GM18519 (cell line): Measurements from ENCODE around the gene TBXAS1.

ENCODE experiments used
- ATAC-seq: cut with Tn5 transposase; IDR thresholded peaks from one replicate; pipeline ENCODE4 v1.9.1; 2021; ENCODE audit warnings: mild to moderate bottlenecking, moderate library complexity; ENCODE audit not compliant: unreplicated experiment, low FRiP score

TBXAS1 gene

DNA sequence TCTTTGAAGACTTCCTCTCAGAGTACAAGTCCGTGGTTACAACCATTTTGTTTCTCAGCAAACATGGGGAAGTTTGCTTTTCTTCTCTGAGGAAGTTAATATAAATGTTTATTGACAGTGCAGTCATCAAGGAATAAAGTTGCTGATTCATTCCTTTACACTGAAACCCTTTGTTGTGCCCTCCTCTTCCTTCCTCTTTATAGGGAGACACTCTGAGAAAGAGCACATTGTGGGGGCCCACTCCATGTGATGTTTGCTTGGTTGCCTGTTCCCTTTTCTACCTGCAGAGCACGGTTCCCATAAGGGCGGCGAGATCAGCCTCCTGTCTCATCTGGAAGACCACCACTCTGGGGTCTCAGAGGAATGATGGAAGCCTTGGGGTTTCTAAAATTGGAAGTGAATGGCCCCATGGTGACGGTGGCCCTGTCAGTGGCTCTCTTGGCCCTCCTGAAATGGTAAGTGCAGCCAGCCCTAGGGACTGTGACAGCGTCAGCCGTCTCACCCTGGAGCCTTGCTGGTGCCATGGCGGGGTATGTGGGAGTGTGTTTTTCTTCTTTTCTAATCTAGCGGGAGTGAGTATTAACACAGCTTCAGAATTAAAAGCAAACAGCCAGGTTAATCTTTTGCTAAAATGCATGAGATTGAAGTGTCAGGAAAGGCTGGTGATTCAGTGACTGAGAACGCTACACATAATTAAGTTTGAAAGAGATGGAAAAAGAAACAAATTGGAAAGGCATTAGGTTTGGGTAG is at the start of gene TBXAS1:
Gene TBXAS1, plus strand, starts transcription at position 240 of the 750 bp plus-strand sequence. Its CDS starts 127 bp downstream, at position 367.
- ATAC-seq = no peak

DNA sequence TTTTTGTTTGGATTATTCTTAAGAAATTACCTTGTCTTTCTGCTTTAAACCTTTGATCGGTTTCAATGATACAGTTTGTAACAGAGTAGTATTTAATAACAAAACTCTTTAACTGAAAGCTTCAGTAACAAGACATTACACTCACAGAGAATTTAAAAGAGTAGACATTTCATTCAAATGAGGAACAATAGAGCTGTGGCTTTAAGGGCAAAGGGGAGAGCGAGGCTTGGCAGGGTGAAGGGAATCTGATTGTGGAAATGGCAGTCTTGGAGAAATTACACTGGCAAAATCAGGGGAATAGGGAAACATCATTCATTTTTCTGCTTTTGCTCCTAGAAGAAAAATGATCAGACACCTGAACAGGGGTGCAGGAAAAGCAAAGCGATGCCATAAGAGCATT is 46.1 kb upstream of the TBXAS1 start:
- ATAC-seq = no peak

GRCh38 chr7:139783647-139784385 is 45.2 kb upstream of the TBXAS1 start:
- ATAC-seq = no peak

GRCh38 chr7:139784648-139785047 is 44.4 kb upstream of the TBXAS1 start:
- no peak for ATAC-seq

- ATAC-seq = no peak
Observed at GRCh38 chr7:139791316-139791715, 37.7 kb upstream of the TBXAS1 start.

DNA sequence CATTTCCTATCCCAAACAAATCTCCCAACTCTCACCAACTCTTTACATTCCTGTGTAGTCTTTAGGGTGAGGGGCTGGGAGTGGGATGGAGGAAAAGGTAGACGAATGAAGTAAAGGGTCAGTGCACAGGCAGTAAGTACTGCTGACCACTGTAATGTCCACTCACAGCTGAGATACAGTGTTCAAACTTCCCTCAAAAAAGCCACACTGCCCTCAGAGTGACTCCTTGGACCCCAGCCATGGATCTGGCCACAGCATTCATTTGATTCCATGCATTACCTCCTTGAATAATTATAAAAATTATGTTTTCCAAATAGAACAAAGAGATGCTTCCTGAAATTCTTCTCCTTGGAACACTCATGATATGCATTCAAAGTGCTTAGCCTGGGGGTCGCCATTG is 31.5 kb upstream of the TBXAS1 start:
- ATAC-seq = no peak

DNA sequence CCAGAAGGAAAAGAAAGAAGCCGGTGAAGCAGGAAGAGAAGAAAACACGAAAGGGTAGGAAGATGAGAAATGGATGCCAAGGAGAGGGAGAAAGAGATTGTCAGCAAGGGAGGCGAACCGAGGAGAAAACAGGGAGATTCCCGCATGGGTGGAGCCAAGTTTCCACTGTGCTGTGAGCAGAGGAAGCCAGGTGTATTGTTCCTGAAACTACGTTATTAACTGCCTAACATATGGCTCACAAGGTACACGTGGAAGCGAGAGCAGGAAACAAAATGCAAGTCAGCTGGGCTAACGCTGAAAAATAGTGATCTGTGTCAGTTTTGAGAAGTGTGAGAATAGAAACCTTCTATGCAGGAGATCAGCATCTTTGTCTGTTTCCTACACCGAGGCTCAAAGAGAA is 30.8 kb upstream of the TBXAS1 start:
- no peak for ATAC-seq

DNA sequence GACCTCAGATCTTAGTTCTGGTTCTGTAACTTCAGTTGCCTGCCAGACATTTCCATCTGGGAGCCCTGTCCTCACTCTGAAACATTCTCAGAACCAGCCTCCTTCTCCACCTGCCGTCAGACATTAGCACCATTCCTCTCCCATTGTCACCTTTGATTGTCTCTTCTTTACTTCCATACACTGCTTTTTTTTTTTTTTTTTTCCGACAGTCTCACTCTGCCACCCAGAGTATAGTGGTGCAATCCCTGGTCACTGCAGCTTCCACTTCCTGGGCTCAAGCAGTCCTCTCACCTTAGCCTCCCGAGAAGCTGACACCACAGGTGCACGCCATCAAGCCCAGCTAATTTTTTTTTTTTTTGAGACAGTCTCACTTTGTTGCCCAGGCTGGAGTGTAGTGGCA is 30.2 kb upstream of the TBXAS1 start:
- ATAC-seq = no peak

- no peak for ATAC-seq
Observed at GRCh38 chr7:139799586-139799985, 29.5 kb upstream of the TBXAS1 start.

DNA sequence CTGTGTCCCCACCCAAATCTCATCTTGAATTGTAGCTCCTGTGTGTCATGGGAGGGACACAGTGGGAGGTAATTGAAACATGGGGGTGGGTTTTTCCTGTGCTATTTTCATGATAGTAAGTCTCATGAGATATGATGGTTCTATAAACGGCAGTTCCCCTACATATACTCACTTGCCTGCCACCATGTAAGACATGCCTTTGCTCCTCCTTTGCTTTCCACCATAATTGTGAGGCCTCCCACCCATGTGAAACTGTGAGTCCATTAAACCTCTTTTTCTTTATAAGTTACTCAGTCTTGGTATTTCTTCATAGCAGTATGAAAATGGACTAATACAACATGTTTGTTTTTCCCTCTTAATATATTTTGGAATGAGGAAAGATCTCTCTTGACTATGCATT is 24.5 kb upstream of the TBXAS1 start:
- ATAC-seq = no peak

- no peak for ATAC-seq
Observed at GRCh38 chr7:139807009-139807408, 22.1 kb upstream of the TBXAS1 start.

- ATAC-seq = no peak
Observed at GRCh38 chr7:139808427-139808826, 20.6 kb upstream of the TBXAS1 start.

DNA sequence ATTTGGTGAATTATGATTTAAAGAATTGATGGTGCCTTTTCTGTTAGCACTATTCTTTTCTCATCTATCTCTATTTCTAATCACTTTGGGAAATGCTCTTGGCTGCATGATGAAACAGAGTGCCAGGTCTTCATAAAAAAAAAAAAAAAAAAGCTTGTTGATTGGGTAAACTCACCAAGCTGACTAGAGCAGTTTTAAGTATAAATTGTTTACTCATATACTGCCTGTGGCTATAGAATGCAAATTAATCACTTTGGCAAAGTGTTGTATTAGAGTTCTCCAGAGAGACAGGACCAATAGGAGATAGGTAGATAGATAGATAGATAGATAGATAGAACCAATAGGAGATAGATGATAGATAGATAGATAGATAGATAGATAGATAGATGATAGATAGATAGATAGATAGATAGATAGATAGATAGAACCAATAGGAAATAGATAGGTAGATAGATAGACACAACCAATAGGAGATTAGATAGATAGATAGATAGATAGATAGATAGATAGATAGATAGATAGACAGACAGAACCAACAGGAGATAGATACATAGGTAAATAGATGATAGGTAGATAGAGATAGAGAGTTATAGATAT is 20.1 kb upstream of the TBXAS1 start:
- no peak for ATAC-seq

DNA sequence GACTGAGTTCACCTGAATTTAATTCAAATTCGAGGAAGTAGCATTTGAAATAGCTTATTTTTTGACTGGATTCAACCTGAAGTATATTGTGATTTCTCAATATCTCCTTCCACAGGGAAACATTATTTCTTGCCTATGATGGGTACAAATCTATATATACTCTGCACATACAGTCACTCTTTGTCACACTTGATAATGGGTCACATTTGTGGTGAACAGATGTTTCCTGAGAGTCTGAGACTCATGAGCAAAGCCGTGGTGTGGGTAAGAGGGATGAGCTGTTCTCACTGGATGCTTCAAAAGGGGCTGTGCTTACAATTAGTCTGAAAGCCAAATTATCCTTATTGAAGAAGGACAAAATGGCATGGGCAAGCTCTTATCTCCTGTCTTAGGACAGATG is 18.0 kb upstream of the TBXAS1 start:
- ATAC-seq = no peak

DNA sequence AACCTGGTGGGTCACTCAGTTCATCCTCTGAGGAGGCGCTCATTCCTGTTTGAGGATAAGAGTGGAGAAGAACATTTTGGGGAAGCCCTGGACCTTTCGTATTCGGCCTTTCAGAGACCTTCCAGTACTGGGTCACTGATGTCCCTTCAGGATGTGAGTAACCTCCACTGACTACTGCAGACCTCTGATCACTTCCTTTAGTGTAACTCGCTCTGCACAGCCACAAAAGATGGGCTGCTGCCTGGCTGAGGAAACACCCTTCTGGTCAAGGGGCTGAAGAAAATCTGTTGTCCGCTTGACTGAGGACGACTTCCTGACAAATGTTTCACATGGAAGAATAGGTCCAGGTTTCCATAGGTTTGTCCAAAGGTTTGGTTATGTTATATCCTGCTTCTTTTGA is 15.9 kb upstream of the TBXAS1 start:
- no peak for ATAC-seq

DNA sequence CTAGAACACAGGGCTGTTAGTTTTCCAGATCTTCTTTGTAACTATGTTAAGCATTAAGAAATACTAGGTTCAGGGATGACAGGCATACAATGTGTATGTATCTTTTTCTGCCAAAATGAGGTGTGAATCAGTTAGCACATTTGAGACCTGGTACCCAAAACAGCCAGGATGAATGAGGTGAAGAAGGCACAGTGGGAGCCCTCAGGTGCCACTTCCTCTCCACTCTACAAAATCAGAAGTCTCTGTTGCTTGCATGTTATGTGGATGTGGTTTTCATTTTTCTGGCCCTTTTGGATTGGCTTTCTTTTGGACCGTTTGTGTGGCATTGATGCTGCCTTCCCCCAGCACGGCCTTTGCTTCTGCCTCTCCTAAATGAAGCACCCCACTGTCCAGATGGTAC is 15.4 kb upstream of the TBXAS1 start:
- ATAC-seq = no peak

GRCh38 chr7:139817249-139817648 is 11.8 kb upstream of the TBXAS1 start:
- no peak for ATAC-seq

- ATAC-seq = no peak
Observed at GRCh38 chr7:139820089-139820488, 9.0 kb upstream of the TBXAS1 start.

- no peak for ATAC-seq
Observed at GRCh38 chr7:139821349-139822105, 7.5 kb upstream of the TBXAS1 start.

- no peak for ATAC-seq
Observed at GRCh38 chr7:139822855-139823254, 6.2 kb upstream of the TBXAS1 start.

DNA sequence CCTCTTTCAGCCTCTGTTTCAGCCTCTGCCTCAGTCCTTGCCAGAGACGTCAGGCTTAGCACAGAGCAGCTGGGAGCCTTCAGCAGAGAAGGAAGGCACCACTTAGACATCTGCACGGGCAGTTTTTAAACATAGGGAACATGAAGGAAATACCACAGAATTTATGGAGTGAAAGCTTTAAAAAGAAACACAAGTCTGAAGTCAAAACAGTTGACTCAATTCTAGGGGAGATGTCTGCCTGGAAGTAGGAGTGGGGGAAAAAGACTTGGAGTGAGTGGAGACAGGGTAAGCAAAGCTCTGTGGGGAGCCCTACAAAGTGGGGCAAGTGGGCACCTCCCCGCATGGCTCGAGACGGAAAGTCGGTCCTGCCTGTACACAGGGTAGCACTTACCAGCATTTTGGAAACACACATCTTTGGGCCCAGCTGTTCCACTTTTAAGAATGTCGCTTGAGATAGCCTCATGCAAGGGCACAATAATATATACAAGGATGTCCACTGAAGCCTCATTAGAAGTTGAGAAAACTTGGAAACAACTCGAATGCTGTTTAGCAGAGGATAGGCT is 5.0 kb upstream of the TBXAS1 start:
- no peak for ATAC-seq
